WERI-Rb-1 (cell line): ENCODE measurements around the gene ZMYND10.
A peak's percentile ranks its signal among the peaks of the same experiment; 100 is the strongest.

Experiments
- DNase-seq: peaks from one replicate; pipeline ENCODE4 v3.0.0-alpha.2; 2020
- H3K27ac ChIP-seq: fragments of 250-450 bp; sonication (Bioruptor Pico); 2 replicates; pipeline ENCODE4 v1.5.1; 2020; ENCODE audit warnings: mild to moderate bottlenecking, moderate library complexity
- H3K27me3 ChIP-seq: fragments of 250-450 bp; sonication (Bioruptor Pico); 2 replicates; pipeline ENCODE4 v1.5.1; 2021; ENCODE audit warnings: mild to moderate bottlenecking, low read depth, moderate library complexity; ENCODE audit not compliant: insufficient read depth, severe bottlenecking
- H3K36me3 ChIP-seq: fragments of 250-450 bp; sonication (Bioruptor Pico); 2 replicates; pipeline ENCODE4 v1.5.1; 2020; ENCODE audit warnings: mild to moderate bottlenecking, moderate library complexity
- H3K4me3 ChIP-seq: 2 replicates; pipeline ENCODE4 v1.5.1; 2011; ENCODE audit warnings: low read depth, mild to moderate bottlenecking, control low read depth, low read length
- H3K9me3 ChIP-seq: fragments of 250-450 bp; sonication (Bioruptor Pico); 2 replicates; pipeline ENCODE4 v1.5.1; 2021; ENCODE audit warnings: mild to moderate bottlenecking, moderate library complexity; ENCODE audit not compliant: severe bottlenecking
- CTCF ChIP-seq: IDR thresholded peaks from 2 replicates; pipeline ENCODE4 v1.5.1; 2011; ENCODE audit warnings: low read depth, mild to moderate bottlenecking, control low read depth, inconsistent platforms, low read length

Gene ZMYND10

GRCh38 chr3:50374363-50375257, 29.1 kb upstream of the ZMYND10 start:
- Histone ChIP-seq H3K27me3 (no peaks in the 10 kb centered on the region), H3K36me3 (no peaks in the 10 kb centered on the region), H3K27ac (no peak overlapping the region), H3K4me3 (no peak overlapping the region), H3K9me3 (no peaks in the 10 kb centered on the region)
- no peak for TF ChIP-seq CTCF
- no peak for DNase-seq

- peak overlapping the region; percentile 58; the same call in 1 of the 2 replicates for H3K27ac ChIP-seq
- no peaks in the 10 kb centered on the region for H3K36me3 ChIP-seq
- no peak for TF ChIP-seq CTCF
- no peak for DNase-seq
- no peaks in the 10 kb centered on the region for H3K27me3 ChIP-seq
- no peak overlapping the region for H3K4me3 ChIP-seq
- no peaks in the 10 kb centered on the region for H3K9me3 ChIP-seq
These were observed 27.9 kb upstream of the ZMYND10 start for GRCh38 chr3:50373146-50374051.

DNA sequence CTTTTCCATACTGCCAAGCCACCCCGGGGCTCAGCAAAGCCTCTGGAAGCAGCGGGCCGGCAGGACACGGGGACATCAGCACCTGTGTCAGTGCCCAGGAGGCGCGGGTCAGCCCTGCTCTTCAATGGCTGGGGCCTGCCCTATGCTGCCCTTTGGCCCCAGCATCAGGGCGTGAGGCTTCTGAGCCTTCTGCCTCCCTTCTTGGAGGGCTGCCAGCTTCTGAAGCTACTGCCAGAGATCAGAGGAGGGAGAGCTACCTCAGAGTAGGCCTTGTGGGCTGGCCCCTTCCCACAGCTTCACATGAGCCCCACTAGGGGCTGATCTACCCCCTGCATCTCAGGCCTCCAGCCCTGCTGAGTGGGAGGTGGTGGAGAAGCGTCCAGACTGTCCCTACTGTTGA, 26.8 kb upstream of the ZMYND10 start:
- TF ChIP-seq CTCF: 0 out of 2 replicates have a peak, but pooled peaks have one; percentile 36
- H3K27me3 ChIP-seq: no peaks in the 10 kb centered on the region
- peak; percentile 55 for DNase-seq

DNA sequence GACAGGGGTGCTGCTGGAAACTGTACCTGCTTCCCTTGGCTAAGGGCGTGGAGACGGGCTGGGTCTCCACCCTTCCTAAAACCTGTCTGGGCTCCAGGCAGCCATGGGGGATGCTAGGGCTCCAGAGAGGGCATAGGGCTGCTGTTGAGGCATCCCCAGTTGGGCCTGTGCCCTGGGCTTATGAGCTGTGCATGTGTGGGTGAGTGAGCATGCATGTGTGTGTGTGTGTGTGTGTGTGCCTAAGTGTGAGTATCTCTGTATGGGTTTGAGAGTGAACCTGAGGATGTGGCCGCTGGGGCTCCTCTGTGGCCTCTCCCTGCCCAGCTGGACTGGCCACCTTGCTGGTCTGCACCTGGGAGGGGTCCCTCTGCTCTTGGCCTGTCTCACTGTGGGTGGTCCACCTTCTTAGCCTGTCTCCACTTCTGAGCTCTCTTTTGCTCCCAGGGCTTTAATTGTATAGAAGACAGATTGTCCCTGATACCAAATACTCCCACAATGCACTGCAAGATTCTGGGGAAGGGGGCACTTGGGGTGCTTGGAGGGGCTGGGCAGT, 25.7 kb upstream of the ZMYND10 start:
- Histone ChIP-seq H3K27ac (peak overlapping the region; percentile 21), H3K9me3 (no peaks in the 10 kb centered on the region), H3K4me3 (no peak overlapping the region), H3K36me3 (no peaks in the 10 kb centered on the region), H3K27me3 (no peaks in the 10 kb centered on the region)
- no peak for TF ChIP-seq CTCF
- no peak for DNase-seq

More for the DNA sequence above, 26.8 kb upstream of the ZMYND10 start:
- no peaks in the 10 kb centered on the region for H3K9me3 ChIP-seq
- no peaks in the 10 kb centered on the region for H3K36me3 ChIP-seq
- peak overlapping the region; percentile 58 for H3K27ac ChIP-seq
- H3K4me3 ChIP-seq: no peak overlapping the region

DNA sequence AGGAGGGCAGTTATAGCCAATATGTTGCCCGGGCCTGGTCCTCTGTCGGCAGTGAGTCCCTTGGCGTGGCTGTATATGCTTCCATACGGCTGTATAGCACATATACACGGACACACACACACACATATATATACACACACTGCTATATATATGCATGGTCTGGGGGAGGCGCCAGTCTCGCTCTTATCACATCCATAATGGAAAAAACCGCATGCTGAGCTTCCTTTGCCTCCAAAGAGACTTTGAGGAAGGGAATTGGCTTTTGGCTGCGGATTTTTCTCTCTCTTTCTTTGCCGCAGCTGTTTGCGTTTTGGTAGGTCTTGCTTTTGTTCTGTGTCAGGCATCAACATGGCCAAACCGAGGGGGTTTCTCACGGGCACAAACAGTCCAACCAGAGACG, 25.1 kb upstream of the ZMYND10 start:
- TF ChIP-seq CTCF: peak; percentile 56
- no peak overlapping the region; the same call in 1 of the 2 replicates for H3K27ac ChIP-seq
- no peak overlapping the region for H3K4me3 ChIP-seq
- DNase-seq: peak; percentile 68
- no peaks in the 10 kb centered on the region for H3K27me3 ChIP-seq
- no peaks in the 10 kb centered on the region for H3K36me3 ChIP-seq
- no peaks in the 10 kb centered on the region for H3K9me3 ChIP-seq
